ENCODE results near the gene FTH1. TPM values are rescaled to one million over a fixed set of nuclear protein-coding genes. Genes with fewer than 3 reads are reported as not detected.

The FTH1 gene
- total and polyA plus RNA-seq, 2 of the 13 experiments (the other 11 are each of a cell fraction or from before 2014, with no cell fraction given) = 607 to 760 TPM

DNA sequence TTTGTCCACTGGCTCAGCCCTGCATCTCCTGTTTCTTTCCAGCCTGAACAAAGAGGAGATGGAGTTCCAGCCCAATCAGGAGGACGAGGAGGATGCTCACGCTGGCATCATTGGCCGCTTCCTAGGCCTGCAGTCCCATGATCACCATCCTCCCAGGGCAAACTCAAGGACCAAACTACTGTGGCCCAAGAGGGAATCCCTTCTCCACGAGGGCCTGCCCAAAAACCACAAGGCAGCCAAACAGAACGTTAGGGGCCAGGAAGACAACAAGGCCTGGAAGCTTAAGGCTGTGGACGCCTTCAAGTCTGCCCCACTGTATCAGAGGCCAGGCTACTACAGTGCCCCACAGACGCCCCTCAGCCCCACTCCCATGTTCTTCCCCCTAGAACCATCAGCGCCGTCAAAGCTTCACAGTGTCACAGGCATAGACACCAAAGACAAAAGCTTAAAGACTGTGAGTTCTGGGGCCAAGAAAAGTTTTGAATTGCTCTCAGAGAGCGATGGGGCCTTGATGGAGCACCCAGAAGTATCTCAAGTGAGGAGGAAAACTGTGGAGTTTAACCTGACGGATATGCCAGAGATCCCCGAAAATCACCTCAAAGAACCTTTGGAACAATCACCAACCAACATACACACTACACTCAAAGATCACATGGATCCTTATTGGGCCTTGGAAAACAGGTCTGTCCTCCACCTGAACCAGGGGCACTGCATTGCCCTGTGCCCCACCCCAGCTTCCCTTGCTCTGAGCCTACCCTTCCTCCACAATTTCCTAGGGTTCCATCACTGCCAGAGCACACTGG lies 5.0 kb downstream of the FTH1 start:
- intact Hi-C loops (cut with micrococcal nuclease; ENCODE audit: unreplicated experiment) = no loop called here
- in situ Hi-C loops (cut with HindIII; ENCODE audit: extremely low pct_ligation_motif_present, low pct_unique_long_range_greater_than_20kb) = no loop called here
- POLR2A ChIA-PET = interaction anchor here (0.9 to 9.7 kb wide), 14 partner anchors 7 to 170 kb away, joined by 3 to 323 read pairs (median 6); partner anchors contain the start of genes BEST1, FEN1 and TMEM258
- Histone ChIP-seq H3K4me3 (replicated peaks in 1 of 3; ENCODE audit: insufficient read depth in 1 of 3, low read depth in 2 of 3, low read length in 3 of 3) (peak overlapping the region in 1 of 3 experiments; percentile 28; a peak in 1 of 6 replicates), H3K9ac (ENCODE audit: insufficient read depth, low read depth, low read length) (no peak overlapping the region), H4K20me1 (ENCODE audit: insufficient read depth, low read length) (peaks cover 41% of the 10 kb centered on the region), H3K27ac (ENCODE audit: extremely low read length, insufficient read depth, low read length) (peak overlapping the region; percentile 46), H3K79me2 (ENCODE audit: insufficient read depth, low read length) (peaks cover 22% of the 10 kb centered on the region), H3K36me3 (replicated peaks in 1 of 2; ENCODE audit: control insufficient read depth in 1 of 2, insufficient read depth in 2 of 2, low read length in 2 of 2) (peaks cover 5 to 23% of the 10 kb centered on the region in 2 experiments; a peak in 4 of 5 replicates), H2AFZ (ENCODE audit: low read length) (no peak overlapping the region), H3K4me2 (ENCODE audit: low read depth, low read length) (peak overlapping the region; percentile 55), H3K27me3 (ENCODE audit: control insufficient read depth in 1 of 2, insufficient read depth in 2 of 2, low read length in 2 of 2) (no peaks in the 10 kb centered on the region; a peak in 1 of 5 replicates), H3K4me1 (ENCODE audit: insufficient read depth, low read length) (peaks cover 52% of the 10 kb centered on the region), H3K9me3 (ENCODE audit: low read length) (no peaks in the 10 kb centered on the region)
- FAIRE-seq (no peak), DNase-seq (ENCODE audit: low spot score) (no peak), ATAC-seq (peak; percentile 34)
- WGBS (ENCODE audit: low lambda C conversion rate) = 49% methylated on average over 12 of the region's 12 CpGs
- BruUV-seq (replicated peaks) = no TSS peak
- CTCF ChIA-PET (ENCODE audit: low intra/inter-chr PET ratio, low total read pairs) = no interaction called here
- no peak for TF ChIP-seq GTF2F1 (IDR thresholded peaks at IDR 0.05; ENCODE audit: low read length)
- TF ChIP-seq HBP1 (CRISPR knock-in tag; IDR thresholded peaks at IDR 0.05; ENCODE audit: low read depth) = no peak
- no peak for TF ChIP-seq KLF13 (CRISPR knock-in tag; IDR thresholded peaks at IDR 0.05)
- TF ChIP-seq ZNF782 (CRISPR knock-in tag; IDR thresholded peaks at IDR 0.05; ENCODE audit: borderline replicate concordance) = no peak
- TF ChIP-seq, protein P1, sequence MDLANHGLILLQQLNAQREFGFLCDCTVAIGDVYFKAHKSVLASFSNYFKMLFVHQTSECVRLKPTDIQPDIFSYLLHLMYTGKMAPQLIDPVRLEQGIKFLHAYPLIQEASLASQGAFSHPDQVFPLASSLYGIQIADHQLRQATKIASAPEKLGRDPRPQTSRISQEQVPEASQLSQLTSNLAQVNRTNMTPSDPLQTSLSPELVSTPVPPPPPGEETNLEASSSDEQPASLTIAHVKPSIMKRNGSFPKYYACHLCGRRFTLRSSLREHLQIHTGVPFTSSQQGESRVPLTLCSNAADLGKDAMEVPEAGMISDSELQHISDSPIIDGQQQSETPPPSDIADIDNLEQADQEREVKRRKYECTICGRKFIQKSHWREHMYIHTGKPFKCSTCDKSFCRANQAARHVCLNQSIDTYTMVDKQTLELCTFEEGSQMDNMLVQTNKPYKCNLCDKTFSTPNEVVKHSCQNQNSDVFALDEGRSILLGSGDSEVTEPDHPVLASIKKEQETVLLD (CRISPR knock-in tag; IDR thresholded peaks at IDR 0.05; ENCODE audit: low read depth) = no peak
- no peak for TF ChIP-seq KDM6A (CRISPR knock-in tag; IDR thresholded peaks at IDR 0.05; ENCODE audit: low read depth)
- TF ChIP-seq HNF4G (IDR thresholded peaks at IDR 0.05; ENCODE audit: borderline replicate concordance, low read depth, low read length) = no peak
- no peak for TF ChIP-seq HNF4G (CRISPR knock-in tag; IDR thresholded peaks at IDR 0.05; ENCODE audit: borderline replicate concordance, low read depth)
- TF ChIP-seq SIN3B (IDR thresholded peaks at IDR 0.05; ENCODE audit: low read length) = no peak
- TF ChIP-seq SRSF9 (IDR thresholded peaks at IDR 0.05; ENCODE audit: borderline replicate concordance, insufficient read depth, low read depth, low read length, poor library complexity, severe bottlenecking) = no peak
- TF ChIP-seq REPIN1 (CRISPR knock-in tag; IDR thresholded peaks at IDR 0.05; ENCODE audit: borderline replicate concordance, low read depth) = 0 out of 2 replicates have a peak, but pooled peaks have one; percentile 22
- TF ChIP-seq NKX3-1 (CRISPR knock-in tag; IDR thresholded peaks at IDR 0.05) = no peak
- no peak for TF ChIP-seq HNF1B (CRISPR knock-in tag; IDR thresholded peaks at IDR 0.05)
- TF ChIP-seq SALL1 (CRISPR knock-in tag; IDR thresholded peaks at IDR 0.05) = no peak
- no peak for TF ChIP-seq ARHGAP35 (CRISPR knock-in tag; IDR thresholded peaks at IDR 0.05; ENCODE audit: borderline replicate concordance)
- no peak for TF ChIP-seq WIZ (CRISPR knock-in tag; IDR thresholded peaks at IDR 0.05)
- no peak for TF ChIP-seq RORA (CRISPR knock-in tag; IDR thresholded peaks at IDR 0.05)
- no peak for TF ChIP-seq MEF2D (CRISPR knock-in tag; IDR thresholded peaks at IDR 0.05)
- TF ChIP-seq SP1 (IDR thresholded peaks at IDR 0.05) = no peak
- no peak for TF ChIP-seq SP1 (CRISPR knock-in tag; IDR thresholded peaks at IDR 0.05)

Measured in HepG2 (cell line).